GM19351 (cell line): ENCODE results near the gene RPS28.
A peak's percentile ranks its signal among the peaks of the same experiment; 100 is the strongest.

Experiments used
- ATAC-seq: cut with Tn5 transposase; IDR thresholded peaks from one replicate; pipeline ENCODE4 v1.9.1; 2021; ENCODE audit warnings: mild to moderate bottlenecking, moderate library complexity; ENCODE audit not compliant: unreplicated experiment

Gene RPS28

GRCh38 chr19:8319807-8320520 is 1.3 kb upstream of the RPS28 start:
- ATAC-seq: no peak

GRCh38 chr19:8320564-8321066 is 681 bp upstream of the RPS28 start:
- ATAC-seq: peak; percentile 8

GRCh38 chr19:8321986-8322637 is 816 bp downstream of the RPS28 start:
- ATAC-seq: no peak

GRCh38 chr19:8322638-8322997 is 1.3 kb downstream of the RPS28 start:
- ATAC-seq: no peak

GRCh38 chr19:8323781-8324185 is 2.5 kb downstream of the RPS28 start:
- no peak for ATAC-seq

GRCh38 chr19:8324186-8325050 is 3.1 kb downstream of the RPS28 start:
- no peak for ATAC-seq

GRCh38 chr19:8325454-8325853 is 4.2 kb downstream of the RPS28 start:
- no peak for ATAC-seq

GRCh38 chr19:8329996-8330395 is 8.7 kb downstream of the RPS28 start:
- ATAC-seq: no peak

- no peak for ATAC-seq
Observed at GRCh38 chr19:8331263-8331845, 10.1 kb downstream of the RPS28 start.

- ATAC-seq: no peak
Observed at GRCh38 chr19:8332976-8333766, 11.9 kb downstream of the RPS28 start.

- no peak for ATAC-seq
Observed at GRCh38 chr19:8333767-8334457, 12.6 kb downstream of the RPS28 start.

GRCh38 chr19:8334458-8335342 is 13.4 kb downstream of the RPS28 start:
- no peak for ATAC-seq

GRCh38 chr19:8335343-8336071 is 14.2 kb downstream of the RPS28 start:
- ATAC-seq: no peak

GRCh38 chr19:8336072-8336569 is 14.8 kb downstream of the RPS28 start:
- ATAC-seq: no peak

- no peak for ATAC-seq
Observed at GRCh38 chr19:8336660-8337059, 15.4 kb downstream of the RPS28 start.

GRCh38 chr19:8337728-8338127 is 16.4 kb downstream of the RPS28 start:
- ATAC-seq: no peak

GRCh38 chr19:8338835-8339234 is 17.5 kb downstream of the RPS28 start:
- no peak for ATAC-seq
